ENCODE measurements around the gene ADK. TPM values are rescaled to one million over a fixed set of nuclear protein-coding genes. Genes with fewer than 3 reads are reported as not detected.

Gene ADK
- total and polyA plus RNA-seq, 2 of the 13 experiments (the other 11 are each of a cell fraction or from before 2014, with no cell fraction given), result 48.6 to 79.1 TPM

DNA sequence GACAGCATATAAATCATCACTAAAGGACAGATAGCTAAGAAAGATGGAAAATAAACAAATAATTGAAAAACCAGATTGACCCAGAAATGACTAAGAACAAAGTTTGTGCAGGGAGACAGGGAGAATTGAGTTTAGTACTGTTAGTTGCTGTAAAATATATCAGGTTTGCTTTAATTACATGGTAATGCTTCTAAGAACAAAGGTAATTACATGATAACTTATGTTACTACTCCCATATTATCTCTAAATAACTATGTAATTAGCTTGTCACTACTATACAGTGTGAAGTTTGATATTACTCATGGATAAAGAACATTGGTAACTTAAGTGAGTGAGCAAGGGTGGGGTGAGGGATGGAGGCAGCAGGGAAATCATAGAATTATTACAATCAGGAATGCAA is 540.1 kb downstream of the ADK start:
- Histone ChIP-seq H3K36me3 (replicated peaks in 1 of 2; ENCODE audit: control insufficient read depth in 1 of 2, insufficient read depth in 2 of 2, low read length in 2 of 2) (no peaks in the 10 kb centered on the region; a peak in 1 of 5 replicates), H3K9me3 (ENCODE audit: low read length) (no peaks in the 10 kb centered on the region), H4K20me1 (ENCODE audit: insufficient read depth, low read length) (no peaks in the 10 kb centered on the region), H3K79me2 (ENCODE audit: insufficient read depth, low read length) (no peaks in the 10 kb centered on the region), H3K4me1 (ENCODE audit: insufficient read depth, low read length) (no peaks in the 10 kb centered on the region), H3K9ac (ENCODE audit: insufficient read depth, low read depth, low read length) (no peak overlapping the region), H2AFZ (ENCODE audit: low read length) (no peak overlapping the region), H3K4me3 (replicated peaks in 1 of 3; ENCODE audit: insufficient read depth in 1 of 3, low read depth in 2 of 3, low read length in 3 of 3) (no peak overlapping the region), H3K27ac (ENCODE audit: extremely low read length, insufficient read depth, low read length) (no peak overlapping the region), H3K4me2 (ENCODE audit: low read depth, low read length) (no peak overlapping the region), H3K27me3 (ENCODE audit: control insufficient read depth in 1 of 2, insufficient read depth in 2 of 2, low read length in 2 of 2) (no peaks in the 10 kb centered on the region)
- TF ChIP-seq ZNF737 (CRISPR knock-in tag; IDR thresholded peaks at IDR 0.05; ENCODE audit: borderline replicate concordance) (no peak), ZFP37 (CRISPR knock-in tag; IDR thresholded peaks at IDR 0.05; ENCODE audit: borderline replicate concordance) (no peak)
- TF ChIP-seq, protein P1, sequence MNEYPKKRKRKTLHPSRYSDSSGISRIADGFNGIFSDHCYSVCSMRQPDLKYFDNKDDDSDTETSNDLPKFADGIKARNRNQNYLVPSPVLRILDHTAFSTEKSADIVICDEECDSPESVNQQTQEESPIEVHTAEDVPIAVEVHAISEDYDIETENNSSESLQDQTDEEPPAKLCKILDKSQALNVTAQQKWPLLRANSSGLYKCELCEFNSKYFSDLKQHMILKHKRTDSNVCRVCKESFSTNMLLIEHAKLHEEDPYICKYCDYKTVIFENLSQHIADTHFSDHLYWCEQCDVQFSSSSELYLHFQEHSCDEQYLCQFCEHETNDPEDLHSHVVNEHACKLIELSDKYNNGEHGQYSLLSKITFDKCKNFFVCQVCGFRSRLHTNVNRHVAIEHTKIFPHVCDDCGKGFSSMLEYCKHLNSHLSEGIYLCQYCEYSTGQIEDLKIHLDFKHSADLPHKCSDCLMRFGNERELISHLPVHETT (CRISPR knock-in tag; conservative IDR thresholded peaks at IDR 0.05), result no peak
- no TSS peak for BruUV-seq (replicated peaks)
- in situ Hi-C loops (cut with HindIII; ENCODE audit: extremely low pct_ligation_motif_present, low pct_unique_long_range_greater_than_20kb) (no loop called here), intact Hi-C loops (cut with micrococcal nuclease; ENCODE audit: unreplicated experiment) (no loop called here)
- no peak for ATAC-seq
- ChIA-PET CTCF (ENCODE audit: low intra/inter-chr PET ratio, low total read pairs) (no interaction called here), POLR2A (no interaction called here)
- FAIRE-seq, result no peak
- no peak for DNase-seq (ENCODE audit: low spot score)

DNA sequence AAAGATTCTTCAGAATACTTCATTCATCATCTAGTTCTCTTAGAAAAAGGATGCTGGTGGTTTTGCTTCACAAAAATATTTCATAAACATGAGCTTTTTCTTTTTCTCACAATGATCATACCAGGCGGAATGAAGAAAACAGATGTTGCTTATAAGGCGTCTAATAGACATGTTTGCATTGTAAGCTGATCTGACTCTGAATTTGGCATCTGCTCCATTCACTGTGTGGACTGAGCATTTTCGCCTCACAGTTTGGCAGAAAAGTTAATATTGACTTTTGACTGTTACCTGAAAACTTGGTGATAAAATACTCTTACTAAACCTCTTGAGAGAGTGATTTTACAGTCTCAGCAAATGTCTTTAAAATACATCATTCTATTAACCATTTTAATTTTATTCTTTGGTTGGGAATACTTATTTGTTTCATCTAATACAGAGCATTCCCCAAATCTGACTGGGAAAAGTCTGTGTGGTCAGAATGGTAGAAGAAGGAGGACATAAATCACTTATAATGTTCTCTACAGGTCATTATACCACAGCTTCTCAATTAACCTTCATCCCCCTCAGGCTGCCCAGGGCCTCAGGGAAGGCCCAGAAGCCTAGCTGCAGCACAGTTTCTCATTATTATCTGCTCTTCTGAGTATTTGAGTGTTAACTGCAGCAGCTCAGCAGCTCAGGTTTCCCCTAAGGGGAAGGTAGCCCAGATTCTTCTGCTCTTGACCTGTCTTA is 553.8 kb downstream of the ADK start:
- H2AFZ ChIP-seq (ENCODE audit: low read length), result no peak overlapping the region
- ChIA-PET POLR2A (interaction anchor here (0.8 kb wide), 1 partner anchor 121 kb away, joined by 3 read pairs; no protein-coding TSS in a partner anchor), CTCF (ENCODE audit: low intra/inter-chr PET ratio, low total read pairs) (no interaction called here)
- no peaks in the 10 kb centered on the region for H4K20me1 ChIP-seq (ENCODE audit: insufficient read depth, low read length)
- in situ Hi-C loops (cut with HindIII; ENCODE audit: extremely low pct_ligation_motif_present, low pct_unique_long_range_greater_than_20kb), result no loop called here
- H3K4me3 ChIP-seq (replicated peaks in 1 of 3; ENCODE audit: insufficient read depth in 1 of 3, low read depth in 2 of 3, low read length in 3 of 3), result no peak overlapping the region
- FAIRE-seq (peak; percentile 36), DNase-seq (ENCODE audit: low spot score) (peak; percentile 26), ATAC-seq (no peak)
- H3K4me2 ChIP-seq (ENCODE audit: low read depth, low read length), result no peak overlapping the region
- intact Hi-C loops (cut with micrococcal nuclease; ENCODE audit: unreplicated experiment), result no loop called here
- H3K4me1 ChIP-seq (ENCODE audit: insufficient read depth, low read length), result peaks cover 10% of the 10 kb centered on the region
- no peaks in the 10 kb centered on the region for H3K79me2 ChIP-seq (ENCODE audit: insufficient read depth, low read length)
- no peaks in the 10 kb centered on the region for H3K9me3 ChIP-seq (ENCODE audit: low read length)
- H3K27me3 ChIP-seq (ENCODE audit: control insufficient read depth in 1 of 2, insufficient read depth in 2 of 2, low read length in 2 of 2), result no peaks in the 10 kb centered on the region
- H3K9ac ChIP-seq (ENCODE audit: insufficient read depth, low read depth, low read length), result no peak overlapping the region
- 71% methylated on average over 3 of the region's 3 CpGs for WGBS (ENCODE audit: low lambda C conversion rate)
- H3K36me3 ChIP-seq (replicated peaks in 1 of 2; ENCODE audit: control insufficient read depth in 1 of 2, insufficient read depth in 2 of 2, low read length in 2 of 2), result peaks cover 2 to 12% of the 10 kb centered on the region in 2 experiments; a peak in 2 of 5 replicates
- no peak overlapping the region for H3K27ac ChIP-seq (ENCODE audit: extremely low read length, insufficient read depth, low read length)
- BruUV-seq (replicated peaks), result no TSS peak
- TF ChIP-seq KMT2B (CRISPR knock-in tag; IDR thresholded peaks at IDR 0.05), result no peak
- TF ChIP-seq ZNF10 (CRISPR knock-in tag; IDR thresholded peaks at IDR 0.05; ENCODE audit: borderline replicate concordance, low read depth), result no peak
- TF ChIP-seq SIX4 (CRISPR knock-in tag; IDR thresholded peaks at IDR 0.05), result 0 out of 2 replicates have a peak, but pooled peaks have one; percentile 66
- TF ChIP-seq ZNF737 (CRISPR knock-in tag; IDR thresholded peaks at IDR 0.05; ENCODE audit: borderline replicate concordance), result no peak
- TF ChIP-seq SMARCC2 (IDR thresholded peaks at IDR 0.05), result no peak
- TF ChIP-seq ZNF746 (CRISPR knock-in tag; IDR thresholded peaks at IDR 0.05), result no peak
- TF ChIP-seq ZNF570 (CRISPR knock-in tag; IDR thresholded peaks at IDR 0.05; ENCODE audit: borderline replicate concordance), result no peak
- TF ChIP-seq, protein P2, sequence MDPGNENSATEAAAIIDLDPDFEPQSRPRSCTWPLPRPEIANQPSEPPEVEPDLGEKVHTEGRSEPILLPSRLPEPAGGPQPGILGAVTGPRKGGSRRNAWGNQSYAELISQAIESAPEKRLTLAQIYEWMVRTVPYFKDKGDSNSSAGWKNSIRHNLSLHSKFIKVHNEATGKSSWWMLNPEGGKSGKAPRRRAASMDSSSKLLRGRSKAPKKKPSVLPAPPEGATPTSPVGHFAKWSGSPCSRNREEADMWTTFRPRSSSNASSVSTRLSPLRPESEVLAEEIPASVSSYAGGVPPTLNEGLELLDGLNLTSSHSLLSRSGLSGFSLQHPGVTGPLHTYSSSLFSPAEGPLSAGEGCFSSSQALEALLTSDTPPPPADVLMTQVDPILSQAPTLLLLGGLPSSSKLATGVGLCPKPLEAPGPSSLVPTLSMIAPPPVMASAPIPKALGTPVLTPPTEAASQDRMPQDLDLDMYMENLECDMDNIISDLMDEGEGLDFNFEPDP (CRISPR knock-in tag; conservative IDR thresholded peaks at IDR 0.05), result no peak
- TF ChIP-seq, protein P3, sequence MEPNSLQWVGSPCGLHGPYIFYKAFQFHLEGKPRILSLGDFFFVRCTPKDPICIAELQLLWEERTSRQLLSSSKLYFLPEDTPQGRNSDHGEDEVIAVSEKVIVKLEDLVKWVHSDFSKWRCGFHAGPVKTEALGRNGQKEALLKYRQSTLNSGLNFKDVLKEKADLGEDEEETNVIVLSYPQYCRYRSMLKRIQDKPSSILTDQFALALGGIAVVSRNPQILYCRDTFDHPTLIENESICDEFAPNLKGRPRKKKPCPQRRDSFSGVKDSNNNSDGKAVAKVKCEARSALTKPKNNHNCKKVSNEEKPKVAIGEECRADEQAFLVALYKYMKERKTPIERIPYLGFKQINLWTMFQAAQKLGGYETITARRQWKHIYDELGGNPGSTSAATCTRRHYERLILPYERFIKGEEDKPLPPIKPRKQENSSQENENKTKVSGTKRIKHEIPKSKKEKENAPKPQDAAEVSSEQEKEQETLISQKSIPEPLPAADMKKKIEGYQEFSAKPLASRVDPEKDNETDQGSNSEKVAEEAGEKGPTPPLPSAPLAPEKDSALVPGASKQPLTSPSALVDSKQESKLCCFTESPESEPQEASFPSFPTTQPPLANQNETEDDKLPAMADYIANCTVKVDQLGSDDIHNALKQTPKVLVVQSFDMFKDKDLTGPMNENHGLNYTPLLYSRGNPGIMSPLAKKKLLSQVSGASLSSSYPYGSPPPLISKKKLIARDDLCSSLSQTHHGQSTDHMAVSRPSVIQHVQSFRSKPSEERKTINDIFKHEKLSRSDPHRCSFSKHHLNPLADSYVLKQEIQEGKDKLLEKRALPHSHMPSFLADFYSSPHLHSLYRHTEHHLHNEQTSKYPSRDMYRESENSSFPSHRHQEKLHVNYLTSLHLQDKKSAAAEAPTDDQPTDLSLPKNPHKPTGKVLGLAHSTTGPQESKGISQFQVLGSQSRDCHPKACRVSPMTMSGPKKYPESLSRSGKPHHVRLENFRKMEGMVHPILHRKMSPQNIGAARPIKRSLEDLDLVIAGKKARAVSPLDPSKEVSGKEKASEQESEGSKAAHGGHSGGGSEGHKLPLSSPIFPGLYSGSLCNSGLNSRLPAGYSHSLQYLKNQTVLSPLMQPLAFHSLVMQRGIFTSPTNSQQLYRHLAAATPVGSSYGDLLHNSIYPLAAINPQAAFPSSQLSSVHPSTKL (CRISPR knock-in tag; IDR thresholded peaks at IDR 0.05), result 0 out of 2 replicates have a peak, but pooled peaks have one; percentile 10
